ENCODE data around the gene PDZK1IP1. TPM values are rescaled to one million over a fixed set of nuclear protein-coding genes. Genes with fewer than 3 reads are reported as not detected.
A peak's percentile ranks its signal among the peaks of the same experiment; 100 is the strongest.

PDZK1IP1 gene
- total RNA-seq, 1 donor, result not detected

- no peak for TF ChIP-seq CTCF (IDR thresholded peaks at IDR 0.05; ENCODE audit: insufficient read depth, low read length)
- H3K4me3 ChIP-seq (ENCODE audit: low read depth, low read length), result no peak overlapping the region
- no peak for DNase-seq (ENCODE audit: low read depth)
These were observed 4.8 kb downstream of the PDZK1IP1 start for GRCh38 chr1:47184822-47185677.

GRCh38 chr1:47184090-47184821, 5.6 kb downstream of the PDZK1IP1 start:
- H3K4me3 ChIP-seq (ENCODE audit: low read depth, low read length), result no peak overlapping the region
- DNase-seq (ENCODE audit: low read depth), result no peak
- TF ChIP-seq CTCF (IDR thresholded peaks at IDR 0.05; ENCODE audit: insufficient read depth, low read length), result no peak

GRCh38 chr1:47183308-47184089, 6.3 kb downstream of the PDZK1IP1 start:
- no peak for DNase-seq (ENCODE audit: low read depth)
- H3K4me3 ChIP-seq (ENCODE audit: low read depth, low read length), result no peak overlapping the region
- TF ChIP-seq CTCF (IDR thresholded peaks at IDR 0.05; ENCODE audit: insufficient read depth, low read length), result no peak

- TF ChIP-seq CTCF (IDR thresholded peaks at IDR 0.05; ENCODE audit: insufficient read depth, low read length), result no peak
- H3K4me3 ChIP-seq (ENCODE audit: low read depth, low read length), result no peak overlapping the region
- DNase-seq (ENCODE audit: low read depth), result peak; percentile 24
These were observed 7.1 kb downstream of the PDZK1IP1 start for GRCh38 chr1:47182676-47183235.

- DNase-seq (ENCODE audit: low read depth), result peak; percentile 65
- H3K4me3 ChIP-seq (ENCODE audit: low read depth, low read length), result no peak overlapping the region
- TF ChIP-seq CTCF (IDR thresholded peaks at IDR 0.05; ENCODE audit: insufficient read depth, low read length), result no peak
These were observed 7.7 kb downstream of the PDZK1IP1 start for GRCh38 chr1:47181955-47182675.
